GM12892 (cell line): ENCODE data around the gene NCL.

Experiments used
- POLR2A ChIP-seq: IDR thresholded peaks from 2 replicates; pipeline ENCODE4 v1.6.1; 2011; ENCODE audit warnings: low read depth, low read length, control low read depth
- POLR2AphosphoS5 ChIP-seq: IDR thresholded peaks from 2 replicates; pipeline ENCODE4 v1.6.1; 2011; ENCODE audit warnings: low read depth, low read length, control low read depth

DNA sequence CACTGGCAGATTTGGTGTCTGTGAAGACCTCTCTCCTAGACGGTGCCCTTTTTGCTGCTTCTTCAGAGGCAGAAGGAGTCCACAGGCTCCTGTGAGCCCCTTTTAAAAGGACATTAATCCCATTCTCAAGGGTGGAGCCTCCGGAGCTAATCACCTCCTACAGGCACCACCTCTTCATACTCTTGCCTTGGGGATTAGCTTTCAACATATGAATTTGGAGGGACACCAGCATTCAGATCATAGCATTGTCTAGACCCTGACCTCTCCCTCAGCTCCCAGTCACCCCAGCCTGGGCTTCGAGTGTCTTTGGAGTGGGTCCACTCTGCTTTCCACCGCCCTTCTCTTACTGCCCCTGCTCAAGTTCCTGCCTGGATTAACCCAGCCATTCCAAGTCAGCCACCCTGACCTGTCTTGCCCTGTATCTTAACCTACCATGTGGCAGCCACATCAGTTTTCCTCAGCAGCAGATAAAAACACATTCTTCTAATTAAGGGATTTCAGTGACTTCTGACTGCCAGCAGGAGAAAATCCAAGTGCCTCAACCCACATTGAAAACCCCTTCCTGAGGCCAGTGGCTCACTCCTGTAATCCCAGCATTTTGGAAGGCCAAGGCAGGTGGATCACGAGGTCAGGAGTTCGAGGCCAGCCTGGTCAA is 6.1 kb upstream of the NCL start:
- TF ChIP-seq POLR2A (no peak), POLR2AphosphoS5 (no peak)
